Sigmoid colon (tissue), 4 donors: ENCODE data around the gene KLHL12.

Source experiments
- EP300 ChIP-seq, 4 donors: sonication (generic); formaldehyde crosslinking; IDR thresholded peaks; one replicate each; pipeline ENCODE4 v1.6.1; 2017; ENCODE audit warnings: antibody characterized with exemption in 4 of 4
- POLR2A ChIP-seq, 2 donors: fragments of 450-650 bp; IDR thresholded peaks; one replicate each; pipeline ENCODE4 v1.6.1; 2016; ENCODE audit warnings: antibody characterized with exemption in 2 of 2, mild to moderate bottlenecking in 2 of 2, moderate library complexity in 2 of 2
- POLR2AphosphoS5 ChIP-seq, 4 donors: sonication (generic); formaldehyde crosslinking; IDR thresholded peaks; one replicate each; pipeline ENCODE4 v1.6.1; 2017; ENCODE audit warnings: antibody characterized with exemption in 4 of 4
- TF ChIP-seq, protein P1 (sequence below), 4 experiments: fragments of 450-650 bp in 3 of 4; fragments of 200-600 bp in 1 of 4; IDR thresholded peaks; one replicate each; pipeline ENCODE4 v1.5.1; 2016 to 2019; ENCODE audit warnings: antibody characterized with exemption in 4 of 4, mild to moderate bottlenecking in 3 of 4, moderate library complexity in 2 of 4

DNA sequence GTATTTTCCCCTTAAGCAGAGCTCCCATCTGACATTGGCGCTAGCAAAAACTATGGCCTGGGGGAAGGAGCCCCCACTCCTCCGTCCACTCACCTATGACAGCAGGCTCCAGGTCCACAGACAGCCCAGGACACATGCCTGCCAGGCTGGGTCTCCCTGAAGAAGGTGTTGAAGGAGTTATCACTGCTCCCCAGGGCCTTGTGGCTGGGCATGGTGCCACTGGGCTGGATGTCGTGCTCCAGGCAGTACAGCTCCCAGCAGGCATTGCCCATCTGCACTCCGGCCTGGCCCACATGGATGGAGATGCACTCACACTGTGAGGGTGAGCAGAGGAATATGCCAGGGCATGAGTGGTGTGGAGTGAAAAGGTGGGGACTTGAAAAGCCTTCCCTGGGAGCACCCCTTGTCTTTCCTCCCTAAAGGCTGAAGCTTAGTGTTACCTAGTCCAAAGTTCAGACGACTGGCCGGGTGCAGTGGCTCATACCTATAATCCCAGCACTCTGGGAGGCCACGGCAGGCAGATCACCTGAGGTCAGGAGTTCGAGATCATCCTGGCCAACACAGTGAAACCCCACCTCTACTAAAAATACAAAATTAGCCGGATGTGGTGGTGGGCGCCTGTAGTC, 68.1 kb downstream of the KLHL12 start:
- TF ChIP-seq POLR2A (IDR thresholded peaks at IDR 0.05), result no peak
- TF ChIP-seq, protein P1, sequence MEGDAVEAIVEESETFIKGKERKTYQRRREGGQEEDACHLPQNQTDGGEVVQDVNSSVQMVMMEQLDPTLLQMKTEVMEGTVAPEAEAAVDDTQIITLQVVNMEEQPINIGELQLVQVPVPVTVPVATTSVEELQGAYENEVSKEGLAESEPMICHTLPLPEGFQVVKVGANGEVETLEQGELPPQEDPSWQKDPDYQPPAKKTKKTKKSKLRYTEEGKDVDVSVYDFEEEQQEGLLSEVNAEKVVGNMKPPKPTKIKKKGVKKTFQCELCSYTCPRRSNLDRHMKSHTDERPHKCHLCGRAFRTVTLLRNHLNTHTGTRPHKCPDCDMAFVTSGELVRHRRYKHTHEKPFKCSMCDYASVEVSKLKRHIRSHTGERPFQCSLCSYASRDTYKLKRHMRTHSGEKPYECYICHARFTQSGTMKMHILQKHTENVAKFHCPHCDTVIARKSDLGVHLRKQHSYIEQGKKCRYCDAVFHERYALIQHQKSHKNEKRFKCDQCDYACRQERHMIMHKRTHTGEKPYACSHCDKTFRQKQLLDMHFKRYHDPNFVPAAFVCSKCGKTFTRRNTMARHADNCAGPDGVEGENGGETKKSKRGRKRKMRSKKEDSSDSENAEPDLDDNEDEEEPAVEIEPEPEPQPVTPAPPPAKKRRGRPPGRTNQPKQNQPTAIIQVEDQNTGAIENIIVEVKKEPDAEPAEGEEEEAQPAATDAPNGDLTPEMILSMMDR (IDR thresholded peaks at IDR 0.05), result no peak
- TF ChIP-seq POLR2AphosphoS5 (IDR thresholded peaks at IDR 0.05), result no peak
- no peak for TF ChIP-seq EP300 (IDR thresholded peaks at IDR 0.05)
